Panc1 (cell line): ENCODE results near the gene FAM163B. TPM values are rescaled to one million over a fixed set of nuclear protein-coding genes. Genes with fewer than 3 reads are reported as not detected.
A peak's percentile ranks its signal among the peaks of the same experiment; 100 is the strongest.

ENCODE experiments used
- ATAC-seq: fragments of 200-7000 bp; cut with Tn5 transposase; 2 replicates; pipeline ENCODE4 v1.9.1; 2020; ENCODE audit warnings: mild to moderate bottlenecking, moderate library complexity
- BruUV-seq: library from RNA; stranded (reverse); fragments of 400-500 nt; replicated peaks from 2 replicates; lab custom pipeline; 2021; lab: Mats Ljungman, UMichigan
- CTCF ChIA-PET: fragments of 300-600 bp; sonication (Branson Sonifier 250); formaldehyde crosslinking; loops from one replicate; lab custom pipeline; 2022; ENCODE audit warnings: antibody characterized with exemption; lab: Charles Lee
- POLR2A ChIA-PET: fragments of 300-600 bp; sonication (Branson Sonifier 250); formaldehyde crosslinking; loops from one replicate; lab custom pipeline; 2022; ENCODE audit warnings: antibody characterized with exemption; lab: Charles Lee
- DNase-seq: peaks from one replicate; pipeline ENCODE4 v3.0.0-alpha.2; 2010; ENCODE audit warnings: low read depth, low spot score
- H3K27ac ChIP-seq: 2 replicates; pipeline ENCODE4 v1.5.1; 2011; ENCODE audit warnings: mild to moderate bottlenecking, low read length, inconsistent platforms
- H3K27me3 ChIP-seq: fragments of 200-500 bp; sonication (Bioruptor generic); 2 replicates; pipeline ENCODE4 v1.6.0; 2014; ENCODE audit warnings: low read length, inconsistent platforms; ENCODE audit not compliant: control insufficient read depth, insufficient read depth
- H3K36me3 ChIP-seq: fragments of 200-500 bp; sonication (Bioruptor generic); 2 replicates; pipeline ENCODE4 v1.5.1; 2014; ENCODE audit warnings: inconsistent platforms, mild to moderate bottlenecking, low read length, moderate library complexity; ENCODE audit not compliant: control insufficient read depth, insufficient read depth
- H3K4me1 ChIP-seq: 2 replicates; pipeline ENCODE4 v1.5.1; 2011; ENCODE audit warnings: inconsistent platforms, mild to moderate bottlenecking, low read length, moderate library complexity; ENCODE audit not compliant: control insufficient read depth, insufficient read depth
- H3K4me3 ChIP-seq, 2 experiments: 2 replicates each; pipeline ENCODE4 v1.5.1; 2011 to 2012; ENCODE audit warnings: low read depth in 2 of 2, low read length in 2 of 2, mild to moderate bottlenecking in 2 of 2, inconsistent platforms in 1 of 2, moderate library complexity in 1 of 2
- H3K9me3 ChIP-seq: fragments of 200-500 bp; sonication (Bioruptor generic); 2 replicates; pipeline ENCODE4 v1.5.1; 2014; ENCODE audit warnings: low read depth, mild to moderate bottlenecking, inconsistent platforms, low read length, moderate library complexity; ENCODE audit not compliant: control insufficient read depth, insufficient read depth
- POLR2AphosphoS5 ChIP-seq: IDR thresholded peaks from 2 replicates; pipeline ENCODE4 v1.6.1; 2012; ENCODE audit warnings: mild to moderate bottlenecking, low read depth, low read length, moderate library complexity
- SIN3A ChIP-seq: IDR thresholded peaks from 2 replicates; pipeline ENCODE4 v1.6.1; 2012; ENCODE audit warnings: low read depth, mild to moderate bottlenecking, low read length, moderate library complexity, borderline replicate concordance; ENCODE audit not compliant: insufficient read depth
- TCF7L2 ChIP-seq: IDR thresholded peaks from 2 replicates; pipeline ENCODE4 v1.6.1; 2011; ENCODE audit warnings: mild to moderate bottlenecking, low read depth, low read length, inconsistent platforms
- in situ Hi-C: cut with HindIII; loops from 2 replicates; pipeline ENCODE4 v1.10.0; 2016; ENCODE audit warnings: low sequenced_read_pairs, low pct_unique_long_range_greater_than_20kb
- intact Hi-C: fragments of 100-400 bp; cut with micrococcal nuclease; formaldehyde crosslinking; loops from one replicate; pipeline ENCODE4 v1.10.0; 2022; ENCODE audit not compliant: unreplicated experiment
- total RNA-seq: library from RNA; stranded (reverse); gene quantifications from one replicate; pipeline ENCODE4 v1.2.1, GENCODE V29; 2021; ENCODE audit not compliant: unreplicated experiment
- TF ChIP-seq, protein P1 (sequence below): fragments of 450-650 bp; IDR thresholded peaks from 2 replicates; pipeline ENCODE4 v1.5.1; 2017; ENCODE audit warnings: mild to moderate bottlenecking
- TF ChIP-seq, protein P2 (sequence below), 2 experiments: IDR thresholded peaks; 2 replicates each; pipeline ENCODE4 v1.6.1; 2011 to 2012; ENCODE audit warnings: low read depth in 2 of 2, control low read depth in 1 of 2, low read length in 1 of 2, mild to moderate bottlenecking in 1 of 2, moderate library complexity in 1 of 2; ENCODE audit not compliant: insufficient read depth in 1 of 2

Gene FAM163B
- total RNA-seq, 1 experiment from 2014 or later = not detected

DNA sequence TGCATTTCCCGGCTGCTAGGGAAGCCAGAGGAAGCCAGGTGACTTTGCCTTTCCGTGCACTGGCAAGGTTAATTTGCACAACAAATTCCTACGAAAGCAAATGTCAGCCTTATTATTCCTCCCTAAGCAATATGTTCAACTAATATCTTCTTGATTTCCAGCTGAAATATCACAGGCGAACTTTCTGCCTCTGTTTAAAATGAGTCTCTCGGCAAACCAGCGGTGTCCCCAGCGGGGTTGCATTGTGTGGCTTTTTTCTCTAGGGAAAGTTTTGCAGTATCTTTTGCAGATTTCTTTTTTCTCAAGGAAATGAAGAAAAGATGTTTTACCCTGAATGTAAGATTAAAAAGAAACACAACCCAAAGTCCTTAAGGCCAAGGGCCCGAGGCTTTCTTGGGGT, 28.9 kb upstream of the FAM163B start:
- Histone ChIP-seq H3K27ac (no peak overlapping the region), H3K9me3 (no peaks in the 10 kb centered on the region), H3K27me3 (no peaks in the 10 kb centered on the region), H3K4me3 (peak overlapping the region in 1 of 2 experiments; percentile 1; a peak in 1 of 4 replicates), H3K4me1 (no peaks in the 10 kb centered on the region), H3K36me3 (no peaks in the 10 kb centered on the region)
- BruUV-seq = no TSS peak
- ATAC-seq = no peak
- ChIA-PET CTCF (no interaction called here), POLR2A (no interaction called here)
- in situ Hi-C loops = no loop called here
- intact Hi-C loops = no loop called here
- no peak for DNase-seq
- TF ChIP-seq POLR2AphosphoS5 (no peak), SIN3A (no peak), TCF7L2 (no peak)
- TF ChIP-seq, protein P1, sequence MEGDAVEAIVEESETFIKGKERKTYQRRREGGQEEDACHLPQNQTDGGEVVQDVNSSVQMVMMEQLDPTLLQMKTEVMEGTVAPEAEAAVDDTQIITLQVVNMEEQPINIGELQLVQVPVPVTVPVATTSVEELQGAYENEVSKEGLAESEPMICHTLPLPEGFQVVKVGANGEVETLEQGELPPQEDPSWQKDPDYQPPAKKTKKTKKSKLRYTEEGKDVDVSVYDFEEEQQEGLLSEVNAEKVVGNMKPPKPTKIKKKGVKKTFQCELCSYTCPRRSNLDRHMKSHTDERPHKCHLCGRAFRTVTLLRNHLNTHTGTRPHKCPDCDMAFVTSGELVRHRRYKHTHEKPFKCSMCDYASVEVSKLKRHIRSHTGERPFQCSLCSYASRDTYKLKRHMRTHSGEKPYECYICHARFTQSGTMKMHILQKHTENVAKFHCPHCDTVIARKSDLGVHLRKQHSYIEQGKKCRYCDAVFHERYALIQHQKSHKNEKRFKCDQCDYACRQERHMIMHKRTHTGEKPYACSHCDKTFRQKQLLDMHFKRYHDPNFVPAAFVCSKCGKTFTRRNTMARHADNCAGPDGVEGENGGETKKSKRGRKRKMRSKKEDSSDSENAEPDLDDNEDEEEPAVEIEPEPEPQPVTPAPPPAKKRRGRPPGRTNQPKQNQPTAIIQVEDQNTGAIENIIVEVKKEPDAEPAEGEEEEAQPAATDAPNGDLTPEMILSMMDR = no peak
- TF ChIP-seq, protein P2, sequence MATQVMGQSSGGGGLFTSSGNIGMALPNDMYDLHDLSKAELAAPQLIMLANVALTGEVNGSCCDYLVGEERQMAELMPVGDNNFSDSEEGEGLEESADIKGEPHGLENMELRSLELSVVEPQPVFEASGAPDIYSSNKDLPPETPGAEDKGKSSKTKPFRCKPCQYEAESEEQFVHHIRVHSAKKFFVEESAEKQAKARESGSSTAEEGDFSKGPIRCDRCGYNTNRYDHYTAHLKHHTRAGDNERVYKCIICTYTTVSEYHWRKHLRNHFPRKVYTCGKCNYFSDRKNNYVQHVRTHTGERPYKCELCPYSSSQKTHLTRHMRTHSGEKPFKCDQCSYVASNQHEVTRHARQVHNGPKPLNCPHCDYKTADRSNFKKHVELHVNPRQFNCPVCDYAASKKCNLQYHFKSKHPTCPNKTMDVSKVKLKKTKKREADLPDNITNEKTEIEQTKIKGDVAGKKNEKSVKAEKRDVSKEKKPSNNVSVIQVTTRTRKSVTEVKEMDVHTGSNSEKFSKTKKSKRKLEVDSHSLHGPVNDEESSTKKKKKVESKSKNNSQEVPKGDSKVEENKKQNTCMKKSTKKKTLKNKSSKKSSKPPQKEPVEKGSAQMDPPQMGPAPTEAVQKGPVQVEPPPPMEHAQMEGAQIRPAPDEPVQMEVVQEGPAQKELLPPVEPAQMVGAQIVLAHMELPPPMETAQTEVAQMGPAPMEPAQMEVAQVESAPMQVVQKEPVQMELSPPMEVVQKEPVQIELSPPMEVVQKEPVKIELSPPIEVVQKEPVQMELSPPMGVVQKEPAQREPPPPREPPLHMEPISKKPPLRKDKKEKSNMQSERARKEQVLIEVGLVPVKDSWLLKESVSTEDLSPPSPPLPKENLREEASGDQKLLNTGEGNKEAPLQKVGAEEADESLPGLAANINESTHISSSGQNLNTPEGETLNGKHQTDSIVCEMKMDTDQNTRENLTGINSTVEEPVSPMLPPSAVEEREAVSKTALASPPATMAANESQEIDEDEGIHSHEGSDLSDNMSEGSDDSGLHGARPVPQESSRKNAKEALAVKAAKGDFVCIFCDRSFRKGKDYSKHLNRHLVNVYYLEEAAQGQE (IDR thresholded peaks at IDR 0.05; ENCODE audit: insufficient read depth in 1 of 2, low read depth in 2 of 2, low read length in 1 of 2) = no peak

DNA sequence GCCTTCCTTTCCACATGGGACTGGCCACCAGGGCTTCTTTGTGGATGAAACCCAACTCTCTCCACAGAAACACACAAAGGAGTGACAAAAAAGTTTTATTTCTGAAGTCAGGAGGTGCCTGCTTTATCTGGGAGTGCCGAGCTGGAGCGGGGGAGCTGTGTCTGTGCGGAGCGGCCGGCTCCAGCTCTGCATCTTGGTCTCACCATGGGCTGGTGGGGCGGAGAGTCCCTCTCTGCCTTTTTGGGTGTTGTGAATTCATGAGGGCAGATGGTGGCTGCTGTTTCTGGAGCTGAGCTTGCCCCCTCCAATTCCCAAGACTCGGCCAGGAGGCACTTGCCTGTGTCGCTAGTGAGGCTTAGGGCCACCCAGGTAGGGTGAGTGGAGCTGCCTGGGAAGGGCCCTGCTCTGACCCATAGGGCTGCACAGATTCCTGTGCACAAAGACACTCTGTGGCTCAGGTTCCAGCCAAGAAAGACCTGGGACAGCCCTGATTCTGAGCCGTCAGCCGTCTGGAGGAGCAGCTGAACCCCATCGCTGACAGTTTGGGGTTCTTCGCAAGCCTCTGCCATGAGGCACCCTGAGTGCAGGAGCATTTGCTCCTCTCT, 28.4 kb upstream of the FAM163B start:
- intact Hi-C loops (no loop called here), in situ Hi-C loops (no loop called here)
- DNase-seq (no peak), ATAC-seq (no peak)
- Histone ChIP-seq H3K9me3 (no peaks in the 10 kb centered on the region), H3K27ac (no peak overlapping the region), H3K36me3 (no peaks in the 10 kb centered on the region), H3K4me3 (peak overlapping the region in 1 of 2 experiments; percentile 1; a peak in 1 of 4 replicates), H3K4me1 (no peaks in the 10 kb centered on the region), H3K27me3 (no peaks in the 10 kb centered on the region)
- POLR2A ChIA-PET = no interaction called here
- CTCF ChIA-PET = no interaction called here
- TF ChIP-seq, protein P2 (IDR thresholded peaks at IDR 0.05; ENCODE audit: insufficient read depth in 1 of 2, low read depth in 2 of 2, low read length in 1 of 2) = no peak
- TF ChIP-seq POLR2AphosphoS5 = no peak
- TF ChIP-seq, protein P1 = no peak
- TF ChIP-seq TCF7L2 = no peak
- no peak for TF ChIP-seq SIN3A
- no TSS peak for BruUV-seq
